ENCODE measurements around the gene ROBO1.

ROBO1 gene

DNA sequence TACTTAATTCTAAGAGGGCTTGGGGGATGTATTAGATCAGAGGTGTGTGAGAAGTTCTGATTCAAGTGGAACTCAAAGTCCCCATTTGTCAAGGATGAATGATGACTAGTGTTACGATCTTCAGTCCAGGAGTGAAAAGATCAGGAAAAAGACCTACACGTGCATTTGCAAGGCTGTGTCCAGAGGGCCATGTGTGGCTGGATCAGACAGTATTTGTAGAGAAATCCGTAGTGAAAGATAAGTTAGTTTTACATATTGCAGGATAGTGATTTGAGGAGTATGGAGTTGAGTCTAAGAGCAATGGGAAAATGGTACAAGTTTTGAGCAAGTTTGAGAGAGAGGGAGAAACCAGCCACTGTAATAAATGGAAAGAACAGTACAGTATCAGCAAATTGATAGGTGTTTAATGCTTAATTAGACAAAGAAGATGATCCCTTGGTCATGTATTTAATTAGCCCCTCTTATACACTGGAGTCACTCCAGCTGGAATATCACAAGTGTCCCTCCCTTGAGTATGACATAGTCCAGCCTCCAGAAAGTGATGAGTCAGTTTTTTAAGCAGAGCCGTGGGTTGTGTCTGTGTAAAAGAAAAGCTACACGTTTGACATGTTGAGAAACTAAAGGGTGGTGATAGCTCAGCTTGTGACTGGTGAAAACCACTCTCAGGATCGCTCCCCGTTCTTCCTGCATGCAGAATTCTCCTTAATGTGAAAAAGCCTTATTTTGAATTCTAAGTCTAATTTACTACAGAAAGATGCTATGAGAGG lies 348.8 kb downstream of the ROBO1 start:
- no peaks in the 10 kb centered on the region for H3K79me2 ChIP-seq (ENCODE audit: low read length)
- H3F3A ChIP-seq (ENCODE audit: insufficient read depth, low read length) = no peaks in the 10 kb centered on the region
- no peak overlapping the region for H3K27ac ChIP-seq (ENCODE audit: low read length)
- no peak overlapping the region for H3K4me3 ChIP-seq (ENCODE audit: low read length)
- no peak for DNase-seq
- H3K27me3 ChIP-seq (replicated peaks; ENCODE audit: insufficient read depth, low read length) = no peaks in the 10 kb centered on the region
- H3K9me3 ChIP-seq (replicated peaks; ENCODE audit: insufficient read depth, low read length) = no peaks in the 10 kb centered on the region
- H2AFZ ChIP-seq (ENCODE audit: low read length) = no peak overlapping the region
- H3K4me1 ChIP-seq (ENCODE audit: low read length) = no peaks in the 10 kb centered on the region
- TF ChIP-seq EZH2phosphoT487 (IDR thresholded peaks at IDR 0.05; ENCODE audit: low read length) = no peak
- TF ChIP-seq, protein P1, sequence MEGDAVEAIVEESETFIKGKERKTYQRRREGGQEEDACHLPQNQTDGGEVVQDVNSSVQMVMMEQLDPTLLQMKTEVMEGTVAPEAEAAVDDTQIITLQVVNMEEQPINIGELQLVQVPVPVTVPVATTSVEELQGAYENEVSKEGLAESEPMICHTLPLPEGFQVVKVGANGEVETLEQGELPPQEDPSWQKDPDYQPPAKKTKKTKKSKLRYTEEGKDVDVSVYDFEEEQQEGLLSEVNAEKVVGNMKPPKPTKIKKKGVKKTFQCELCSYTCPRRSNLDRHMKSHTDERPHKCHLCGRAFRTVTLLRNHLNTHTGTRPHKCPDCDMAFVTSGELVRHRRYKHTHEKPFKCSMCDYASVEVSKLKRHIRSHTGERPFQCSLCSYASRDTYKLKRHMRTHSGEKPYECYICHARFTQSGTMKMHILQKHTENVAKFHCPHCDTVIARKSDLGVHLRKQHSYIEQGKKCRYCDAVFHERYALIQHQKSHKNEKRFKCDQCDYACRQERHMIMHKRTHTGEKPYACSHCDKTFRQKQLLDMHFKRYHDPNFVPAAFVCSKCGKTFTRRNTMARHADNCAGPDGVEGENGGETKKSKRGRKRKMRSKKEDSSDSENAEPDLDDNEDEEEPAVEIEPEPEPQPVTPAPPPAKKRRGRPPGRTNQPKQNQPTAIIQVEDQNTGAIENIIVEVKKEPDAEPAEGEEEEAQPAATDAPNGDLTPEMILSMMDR (IDR thresholded peaks at IDR 0.05; ENCODE audit: low read length) = no peak
- TF ChIP-seq EZH2 (optimal IDR thresholded peaks at IDR 0.05; ENCODE audit: low read depth, low read length) = no peak
- no peak overlapping the region for H3K4me2 ChIP-seq (ENCODE audit: low read depth, low read length)
- no peaks in the 10 kb centered on the region for H3K9me2 ChIP-seq (replicated peaks; ENCODE audit: insufficient read depth, low read length)
- H4K20me1 ChIP-seq (ENCODE audit: insufficient read depth, low read length) = no peaks in the 10 kb centered on the region
- no peak overlapping the region for H3K9ac ChIP-seq (ENCODE audit: low read length)
- H3K36me3 ChIP-seq (replicated peaks; ENCODE audit: insufficient read depth, low read length) = no peaks in the 10 kb centered on the region

DNA sequence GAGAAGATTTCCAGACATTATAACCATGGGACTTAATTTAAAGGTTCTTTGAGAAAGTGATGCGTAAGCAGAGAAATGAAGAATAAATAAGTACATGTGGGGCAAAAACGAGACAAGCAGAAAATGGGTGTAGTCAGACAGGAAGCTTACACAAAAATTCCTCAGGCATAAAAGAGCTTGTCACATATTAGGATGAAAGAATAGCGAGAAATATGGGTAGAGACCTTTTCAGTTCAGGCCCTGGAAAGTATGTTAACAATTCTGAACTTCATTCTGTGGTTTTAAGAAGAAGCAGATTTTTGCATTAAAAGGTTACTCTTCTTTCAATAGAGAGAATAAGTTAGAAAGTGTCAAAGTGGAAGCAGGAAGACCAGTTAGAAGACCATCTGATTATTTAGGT lies 352.4 kb downstream of the ROBO1 start:
- Histone ChIP-seq H3K4me2 (ENCODE audit: low read depth, low read length) (no peak overlapping the region), H3K9me3 (replicated peaks; ENCODE audit: insufficient read depth, low read length) (no peaks in the 10 kb centered on the region), H2AFZ (ENCODE audit: low read length) (no peak overlapping the region), H3K9me2 (replicated peaks; ENCODE audit: insufficient read depth, low read length) (no peaks in the 10 kb centered on the region), H3K79me2 (ENCODE audit: low read length) (no peaks in the 10 kb centered on the region), H3K9ac (ENCODE audit: low read length) (no peak overlapping the region), H4K20me1 (ENCODE audit: insufficient read depth, low read length) (no peaks in the 10 kb centered on the region), H3F3A (ENCODE audit: insufficient read depth, low read length) (no peaks in the 10 kb centered on the region), H3K27me3 (replicated peaks; ENCODE audit: insufficient read depth, low read length) (no peaks in the 10 kb centered on the region), H3K27ac (ENCODE audit: low read length) (no peak overlapping the region), H3K36me3 (replicated peaks; ENCODE audit: insufficient read depth, low read length) (no peaks in the 10 kb centered on the region), H3K4me1 (ENCODE audit: low read length) (no peaks in the 10 kb centered on the region), H3K4me3 (ENCODE audit: low read length) (no peak overlapping the region)
- TF ChIP-seq EZH2phosphoT487 (IDR thresholded peaks at IDR 0.05; ENCODE audit: low read length) (no peak), EZH2 (optimal IDR thresholded peaks at IDR 0.05; ENCODE audit: low read depth, low read length) (no peak)
- TF ChIP-seq, protein P1 (IDR thresholded peaks at IDR 0.05; ENCODE audit: low read length) = no peak
- DNase-seq = no peak

DNA sequence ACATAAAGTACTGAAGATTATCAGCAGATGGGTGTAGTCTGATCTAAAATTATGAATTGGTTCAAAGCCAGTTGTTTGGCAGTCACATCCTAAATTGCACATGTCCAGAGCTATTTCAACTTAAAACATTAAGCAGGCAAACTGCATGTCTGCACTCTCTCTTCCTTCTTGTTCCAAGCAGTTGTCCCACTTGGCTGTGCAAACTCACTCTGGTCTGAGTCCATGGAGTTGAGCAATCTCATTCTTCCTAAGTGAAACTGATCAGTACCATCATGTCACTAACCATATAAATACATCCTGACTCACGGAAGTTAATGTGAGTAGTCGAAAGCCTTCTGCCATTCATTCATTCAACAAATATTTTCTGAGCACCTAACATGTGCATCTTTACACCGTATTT lies 353.0 kb downstream of the ROBO1 start:
- Histone ChIP-seq H3K4me3 (ENCODE audit: low read length) (no peak overlapping the region), H2AFZ (ENCODE audit: low read length) (no peak overlapping the region), H3K79me2 (ENCODE audit: low read length) (no peaks in the 10 kb centered on the region), H3K9me3 (replicated peaks; ENCODE audit: insufficient read depth, low read length) (no peaks in the 10 kb centered on the region), H3K27ac (ENCODE audit: low read length) (no peak overlapping the region), H3K9me2 (replicated peaks; ENCODE audit: insufficient read depth, low read length) (no peaks in the 10 kb centered on the region), H3K9ac (ENCODE audit: low read length) (no peak overlapping the region), H4K20me1 (ENCODE audit: insufficient read depth, low read length) (no peaks in the 10 kb centered on the region), H3F3A (ENCODE audit: insufficient read depth, low read length) (no peaks in the 10 kb centered on the region), H3K4me2 (ENCODE audit: low read depth, low read length) (no peak overlapping the region), H3K27me3 (replicated peaks; ENCODE audit: insufficient read depth, low read length) (no peaks in the 10 kb centered on the region), H3K36me3 (replicated peaks; ENCODE audit: insufficient read depth, low read length) (no peaks in the 10 kb centered on the region), H3K4me1 (ENCODE audit: low read length) (no peaks in the 10 kb centered on the region)
- DNase-seq = no peak
- TF ChIP-seq, protein P1 (IDR thresholded peaks at IDR 0.05; ENCODE audit: low read length) = no peak
- TF ChIP-seq EZH2 (optimal IDR thresholded peaks at IDR 0.05; ENCODE audit: low read depth, low read length) = no peak
- TF ChIP-seq EZH2phosphoT487 (IDR thresholded peaks at IDR 0.05; ENCODE audit: low read length) = no peak

Measured in MM.1S (cell line).